Measurements from ENCODE around the gene DUSP28. TPM values are rescaled to one million over a fixed set of nuclear protein-coding genes. Genes with fewer than 3 reads are reported as not detected.

Gene DUSP28
- total RNA-seq, 1 experiment from 2014 or later, result 2.2 TPM

GRCh38 chr2:240556553-240557100, 3.5 kb upstream of the DUSP28 start:
- no peaks in the 10 kb centered on the region for H3K36me3 ChIP-seq (ENCODE audit: control insufficient read depth, insufficient read depth, low read length)
- Mint-ChIP-seq H3K9me3 (ENCODE audit: unreplicated experiment) (no peaks in the 10 kb centered on the region), H3K4me1 (ENCODE audit: low read depth, unreplicated experiment) (peaks cover 5% of the 10 kb centered on the region), H3K27ac (ENCODE audit: unreplicated experiment) (no peak overlapping the region), H3K4me3 (ENCODE audit: unreplicated experiment) (no peak overlapping the region), H3K36me3 (ENCODE audit: insufficient read depth, unreplicated experiment) (peaks cover 24% of the 10 kb centered on the region), H3K27me3 (ENCODE audit: insufficient read depth, unreplicated experiment) (no peaks in the 10 kb centered on the region)
- TF ChIP-seq CTCF (IDR thresholded peaks at IDR 0.05; ENCODE audit: insufficient read depth in 1 of 2, low read depth in 1 of 2, low read length in 1 of 2, severe bottlenecking in 1 of 2, unreplicated experiment in 1 of 2), result peak in 1 of 2 experiments; percentile 29
- ChIA-PET CTCF (no interaction called here), POLR2A (no interaction called here)
- H3K4me3 ChIP-seq (ENCODE audit: low read depth, low read length), result no peak overlapping the region
- intact Hi-C loops (cut with micrococcal nuclease; ENCODE audit: unreplicated experiment), result no loop called here
- peak; percentile 38 to 46 for DNase-seq
- H3K27me3 ChIP-seq (replicated peaks; ENCODE audit: control insufficient read depth, insufficient read depth, low read length), result no peaks in the 10 kb centered on the region
- no peaks in the 10 kb centered on the region for H3K9me3 ChIP-seq
- H3K4me1 ChIP-seq, result peaks cover 6% of the 10 kb centered on the region; the same call in 1 of the 2 replicates
- BruUV-seq (replicated peaks), result no TSS peak

GRCh38 chr2:240557101-240557751, 2.9 kb upstream of the DUSP28 start:
- no TSS peak for BruUV-seq (replicated peaks)
- Histone ChIP-seq H3K9me3 (no peaks in the 10 kb centered on the region), H3K27me3 (replicated peaks; ENCODE audit: control insufficient read depth, insufficient read depth, low read length) (no peaks in the 10 kb centered on the region), H3K4me1 (peaks cover 6% of the 10 kb centered on the region; the same call in 1 of the 2 replicates), H3K36me3 (ENCODE audit: control insufficient read depth, insufficient read depth, low read length) (no peaks in the 10 kb centered on the region), H3K4me3 (ENCODE audit: low read depth, low read length) (no peak overlapping the region)
- CTCF ChIA-PET, result no interaction called here
- Mint-ChIP-seq H3K4me1 (ENCODE audit: low read depth, unreplicated experiment) (peaks cover 7% of the 10 kb centered on the region), H3K27ac (ENCODE audit: unreplicated experiment) (no peak overlapping the region), H3K27me3 (ENCODE audit: insufficient read depth, unreplicated experiment) (no peaks in the 10 kb centered on the region), H3K4me3 (ENCODE audit: unreplicated experiment) (no peak overlapping the region), H3K9me3 (ENCODE audit: unreplicated experiment) (no peaks in the 10 kb centered on the region), H3K36me3 (ENCODE audit: insufficient read depth, unreplicated experiment) (peaks cover 18% of the 10 kb centered on the region)
- intact Hi-C loops (cut with micrococcal nuclease; ENCODE audit: unreplicated experiment), result no loop called here
- POLR2A ChIA-PET, result no interaction called here
- DNase-seq, result no peak
- no peak for TF ChIP-seq CTCF (IDR thresholded peaks at IDR 0.05; ENCODE audit: insufficient read depth in 1 of 2, low read depth in 1 of 2, low read length in 1 of 2, severe bottlenecking in 1 of 2, unreplicated experiment in 1 of 2)

GRCh38 chr2:240557808-240558207, 2.3 kb upstream of the DUSP28 start, which contains the start of gene ANKMY1:
Gene ANKMY1, minus strand, starts transcription at chr2:240557988. Its CDS starts 653 bp downstream, at chr2:240557335.
- Mint-ChIP-seq H3K36me3 (ENCODE audit: insufficient read depth, unreplicated experiment) (peaks cover 18% of the 10 kb centered on the region), H3K9me3 (ENCODE audit: unreplicated experiment) (no peaks in the 10 kb centered on the region), H3K27me3 (ENCODE audit: insufficient read depth, unreplicated experiment) (no peaks in the 10 kb centered on the region), H3K27ac (ENCODE audit: unreplicated experiment) (no peak within 1 kb of the TSS), H3K4me1 (ENCODE audit: low read depth, unreplicated experiment) (peaks cover 7% of the 10 kb centered on the region), H3K4me3 (ENCODE audit: unreplicated experiment) (no peak within 1 kb of the TSS)
- Histone ChIP-seq H3K9me3 (no peaks in the 10 kb centered on the region), H3K4me3 (ENCODE audit: low read depth, low read length) (no peak within 1 kb of the TSS), H3K36me3 (ENCODE audit: control insufficient read depth, insufficient read depth, low read length) (no peaks in the 10 kb centered on the region), H3K27me3 (replicated peaks; ENCODE audit: control insufficient read depth, insufficient read depth, low read length) (no peaks in the 10 kb centered on the region), H3K4me1 (peaks cover 6% of the 10 kb centered on the region; the same call in 1 of the 2 replicates)
- no TSS peak for BruUV-seq (replicated peaks)
- no peak for DNase-seq
- intact Hi-C loops (cut with micrococcal nuclease; ENCODE audit: unreplicated experiment), result no loop called here
- ChIA-PET CTCF (no interaction called here), POLR2A (no interaction called here)
- TF ChIP-seq CTCF (IDR thresholded peaks at IDR 0.05; ENCODE audit: insufficient read depth in 1 of 2, low read depth in 1 of 2, low read length in 1 of 2, severe bottlenecking in 1 of 2, unreplicated experiment in 1 of 2), result no peak
